K562 (cell line): ENCODE measurements around the gene PTPN1. TPM values are rescaled to one million over a fixed set of nuclear protein-coding genes. Genes with fewer than 3 reads are reported as not detected.

Experiments
- PCBP2 ChIP-seq: fragments of 200-400 bp; formaldehyde crosslinking; IDR thresholded peaks from 2 replicates; pipeline ENCODE4 v1.6.1; 2018; ENCODE audit warnings: low read length, low read depth, mild to moderate bottlenecking, moderate library complexity; ENCODE audit not compliant: poor library complexity, severe bottlenecking
- STAT6 ChIP-seq: sonication (generic); formaldehyde crosslinking; IDR thresholded peaks from 2 replicates; pipeline ENCODE4 v1.8.1; 2023; ENCODE audit warnings: mild to moderate bottlenecking, missing genetic modification reagents
- TRIM24 ChIP-seq, 2 experiments: fragments of 450-650 bp; IDR thresholded peaks; 2 replicates each; pipeline ENCODE4 v1.6.1; 2016
- ZMIZ1 ChIP-seq, 2 experiments: fragments of 150-350 bp in 1 of 2; IDR thresholded peaks; 2 replicates each; pipeline ENCODE4 v1.6.1; 2012 to 2016; ENCODE audit warnings: low read depth in 2 of 2, low read length in 2 of 2, mild to moderate bottlenecking in 1 of 2, moderate library complexity in 1 of 2
- polyA plus RNA-seq, 8 experiments: library from polyadenylated mRNA; depleted of rRNA in 4 of 8; stranded (reverse) in 5 of 8; unstranded in 3 of 8; fragments of >200 nt; fragmentation: Nextera tagmentation in 2 of 8; fragmentation: Illumina TruSeq in 1 of 8; extraction: Ambion mirVana in 2 of 8; extraction: Trizol in 1 of 8; gene quantifications; 2 replicates each; pipeline versions ENCODE4 v1.2.1 to v1.2.3, GENCODE V29; 2011 to 2014; ENCODE audit warnings: inconsistent platforms in 1 of 8, missing spikeins in 1 of 8
- total RNA-seq, 7 experiments: library from RNA; depleted of rRNA in 6 of 7; stranded (reverse); fragments of >200 nt in 6 of 7; fragmentation: Illumina TruSeq in 2 of 7; extraction: Trizol in 2 of 7; gene quantifications; 2 replicates each; pipeline versions ENCODE4 v1.2.1 to v1.2.3, GENCODE V29; 2011 to 2021; ENCODE audit warnings: low replicate concordance in 1 of 7

Gene PTPN1
- total and polyA plus RNA-seq, 9 of the 15 experiments (the other 6 are each of a cell fraction or from before 2014, with no cell fraction given) = 11.0 to 85.3 (median 54.0) TPM

- TF ChIP-seq STAT6 (CRISPR knock-in tag) = no peak
- TF ChIP-seq TRIM24 (IDR thresholded peaks at IDR 0.05) = no peak
- no peak for TF ChIP-seq ZMIZ1 (IDR thresholded peaks at IDR 0.05; ENCODE audit: low read depth in 2 of 2, low read length in 2 of 2)
- TF ChIP-seq PCBP2 = no peak
- TF ChIP-seq, all 486 proteins: peak for 0
Observed at GRCh38 chr20:50633361-50633760, 123.2 kb downstream of the PTPN1 start (continued).
